Measurements from ENCODE around the gene TNFRSF8. TPM values are rescaled to one million over a fixed set of nuclear protein-coding genes. Genes with fewer than 3 reads are reported as not detected.

The TNFRSF8 gene
- total and polyA plus RNA-seq, 2 donors (not counting 1 experiment from before 2014, with no cell fraction given): 0.05 TPM; not detected in 1

DNA sequence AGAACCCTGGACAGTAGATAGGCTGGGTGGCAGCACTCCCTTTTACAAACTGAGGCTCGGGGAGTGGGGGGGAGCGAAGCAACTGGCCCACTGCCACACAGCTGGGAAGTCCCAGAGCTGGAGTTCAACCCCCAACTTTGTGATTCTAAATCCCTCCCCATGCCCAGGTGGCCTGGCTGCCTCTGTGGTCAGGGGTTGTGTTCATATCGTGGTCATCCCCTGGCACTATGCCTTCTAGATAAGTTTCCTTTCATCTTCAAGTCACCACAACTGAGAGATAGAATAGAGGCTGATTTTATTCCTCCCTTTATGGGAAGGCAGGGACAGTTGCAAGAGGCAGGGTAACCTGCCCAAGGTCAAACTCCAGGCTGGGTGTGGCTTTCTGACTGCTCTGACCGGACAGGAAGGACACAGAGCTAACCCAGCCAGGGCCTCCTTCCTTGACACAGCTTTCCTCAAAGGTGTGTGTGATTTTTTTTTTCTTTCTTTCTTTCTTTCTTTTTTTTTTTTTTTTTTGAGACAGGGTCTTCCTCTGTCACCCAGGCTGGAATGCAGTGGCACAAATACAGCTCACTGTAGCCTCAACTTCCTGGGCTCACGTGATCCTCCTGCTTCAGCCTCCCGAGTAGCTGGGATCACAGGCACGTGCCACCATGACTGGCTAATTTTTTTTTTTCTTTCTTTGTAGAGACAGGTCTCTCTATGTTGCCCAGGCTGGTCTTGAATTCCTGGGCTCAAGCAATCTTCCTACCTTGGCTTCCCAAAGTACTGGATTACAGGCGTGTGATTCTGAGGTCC is 85.3 kb downstream of the TNFRSF8 start:
- no peak overlapping the region for H3K27ac ChIP-seq (ENCODE audit: insufficient read depth, low read length)
- no peaks in the 10 kb centered on the region for H3K27me3 ChIP-seq (ENCODE audit: control insufficient read depth, insufficient read depth, low read length)
- H2AFZ ChIP-seq (ENCODE audit: low read length): no peak overlapping the region
- no peaks in the 10 kb centered on the region for H3K79me2 ChIP-seq (ENCODE audit: control insufficient read depth, insufficient read depth, low read length)
- H3K9me3 ChIP-seq (ENCODE audit: control insufficient read depth, insufficient read depth, low read depth, low read length): no peaks in the 10 kb centered on the region
- peaks cover 25% of the 10 kb centered on the region for H3K4me1 ChIP-seq (ENCODE audit: control insufficient read depth, extremely low read depth, insufficient read depth, low read length)
- peak; percentile 22 to 44 for DNase-seq (ENCODE audit: low read depth in 2 of 2)
- no peaks in the 10 kb centered on the region for H4K20me1 ChIP-seq (ENCODE audit: control insufficient read depth, extremely low read depth, insufficient read depth, low read length)
- peaks cover 2% of the 10 kb centered on the region for H3K36me3 ChIP-seq (ENCODE audit: control insufficient read depth, insufficient read depth, low read length)
- no peak overlapping the region for H3K4me3 ChIP-seq (replicated peaks in 1 of 4; ENCODE audit: control extremely low read depth in 1 of 4, insufficient read depth in 1 of 4, low read depth in 3 of 4, low read length in 4 of 4)
- H3K4me2 ChIP-seq (ENCODE audit: extremely low read depth, insufficient read depth, low read length): no peak overlapping the region
- TF ChIP-seq EZH2 (IDR thresholded peaks at IDR 0.05; ENCODE audit: low read length, missing control alignments): no peak
- TF ChIP-seq, protein P1, sequence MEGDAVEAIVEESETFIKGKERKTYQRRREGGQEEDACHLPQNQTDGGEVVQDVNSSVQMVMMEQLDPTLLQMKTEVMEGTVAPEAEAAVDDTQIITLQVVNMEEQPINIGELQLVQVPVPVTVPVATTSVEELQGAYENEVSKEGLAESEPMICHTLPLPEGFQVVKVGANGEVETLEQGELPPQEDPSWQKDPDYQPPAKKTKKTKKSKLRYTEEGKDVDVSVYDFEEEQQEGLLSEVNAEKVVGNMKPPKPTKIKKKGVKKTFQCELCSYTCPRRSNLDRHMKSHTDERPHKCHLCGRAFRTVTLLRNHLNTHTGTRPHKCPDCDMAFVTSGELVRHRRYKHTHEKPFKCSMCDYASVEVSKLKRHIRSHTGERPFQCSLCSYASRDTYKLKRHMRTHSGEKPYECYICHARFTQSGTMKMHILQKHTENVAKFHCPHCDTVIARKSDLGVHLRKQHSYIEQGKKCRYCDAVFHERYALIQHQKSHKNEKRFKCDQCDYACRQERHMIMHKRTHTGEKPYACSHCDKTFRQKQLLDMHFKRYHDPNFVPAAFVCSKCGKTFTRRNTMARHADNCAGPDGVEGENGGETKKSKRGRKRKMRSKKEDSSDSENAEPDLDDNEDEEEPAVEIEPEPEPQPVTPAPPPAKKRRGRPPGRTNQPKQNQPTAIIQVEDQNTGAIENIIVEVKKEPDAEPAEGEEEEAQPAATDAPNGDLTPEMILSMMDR (conservative IDR thresholded peaks at IDR 0.05 in 1 of 2, IDR thresholded peaks at IDR 0.05 in 1 of 2; ENCODE audit: low read depth in 1 of 2, low read length in 2 of 2): no peak
- H3K9ac ChIP-seq (ENCODE audit: insufficient read depth, low read length): no peak overlapping the region

DNA sequence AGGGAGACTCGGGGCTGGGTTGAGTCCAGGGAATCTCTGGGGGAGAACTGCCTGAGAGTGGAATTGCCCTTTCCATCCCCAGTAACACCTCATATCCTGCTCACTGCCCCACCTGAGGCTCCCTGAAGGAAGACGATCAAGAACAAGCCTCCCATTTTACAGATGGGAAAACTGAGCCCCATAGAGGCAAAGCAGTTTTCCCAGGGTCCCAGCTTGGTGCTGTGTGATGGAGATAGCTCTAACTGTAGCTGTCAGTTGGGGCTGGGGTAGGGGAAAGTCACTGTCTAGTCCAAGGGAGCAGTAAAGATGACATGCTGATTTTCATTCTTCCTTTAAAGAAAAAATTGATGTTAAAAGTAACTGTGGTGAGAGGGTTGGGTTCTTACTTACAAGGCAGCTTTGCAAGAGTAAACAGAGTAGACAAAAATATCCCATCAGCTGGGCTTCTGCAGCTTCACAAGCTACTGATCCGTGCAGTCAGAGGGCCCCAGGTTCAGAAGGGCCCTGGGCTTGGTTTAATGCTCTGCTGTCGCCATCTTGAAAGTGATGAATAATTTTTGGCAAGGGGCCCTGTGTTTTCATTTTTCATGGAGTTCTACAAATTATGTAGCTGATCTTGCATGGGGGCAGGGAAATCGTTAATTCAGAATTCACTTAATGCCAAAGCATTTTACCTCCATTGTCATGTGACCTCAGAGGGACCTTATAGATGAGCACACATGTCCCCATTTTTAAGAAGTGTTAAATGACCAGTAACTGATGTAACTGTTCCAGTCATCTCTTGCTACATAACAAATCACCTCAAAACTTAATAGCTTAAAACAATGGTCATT is 86.1 kb downstream of the TNFRSF8 start:
- Histone ChIP-seq H3K9me3 (ENCODE audit: control insufficient read depth, insufficient read depth, low read depth, low read length) (no peaks in the 10 kb centered on the region), H3K79me2 (ENCODE audit: control insufficient read depth, insufficient read depth, low read length) (no peaks in the 10 kb centered on the region), H3K27ac (ENCODE audit: insufficient read depth, low read length) (no peak overlapping the region), H3K9ac (ENCODE audit: insufficient read depth, low read length) (no peak overlapping the region), H3K4me1 (ENCODE audit: control insufficient read depth, extremely low read depth, insufficient read depth, low read length) (peaks cover 22% of the 10 kb centered on the region), H3K27me3 (ENCODE audit: control insufficient read depth, insufficient read depth, low read length) (no peaks in the 10 kb centered on the region), H2AFZ (ENCODE audit: low read length) (no peak overlapping the region), H3K36me3 (ENCODE audit: control insufficient read depth, insufficient read depth, low read length) (peaks cover 2% of the 10 kb centered on the region), H3K4me3 (replicated peaks in 1 of 4; ENCODE audit: control extremely low read depth in 1 of 4, insufficient read depth in 1 of 4, low read depth in 3 of 4, low read length in 4 of 4) (no peak overlapping the region), H4K20me1 (ENCODE audit: control insufficient read depth, extremely low read depth, insufficient read depth, low read length) (no peaks in the 10 kb centered on the region), H3K4me2 (ENCODE audit: extremely low read depth, insufficient read depth, low read length) (no peak overlapping the region)
- DNase-seq (ENCODE audit: low read depth in 2 of 2): peak in 1 of 2 donors; percentile 61
- TF ChIP-seq, protein P1 (conservative IDR thresholded peaks at IDR 0.05 in 1 of 2, IDR thresholded peaks at IDR 0.05 in 1 of 2; ENCODE audit: low read depth in 1 of 2, low read length in 2 of 2): no peak
- TF ChIP-seq EZH2 (IDR thresholded peaks at IDR 0.05; ENCODE audit: low read length, missing control alignments): no peak

DNA sequence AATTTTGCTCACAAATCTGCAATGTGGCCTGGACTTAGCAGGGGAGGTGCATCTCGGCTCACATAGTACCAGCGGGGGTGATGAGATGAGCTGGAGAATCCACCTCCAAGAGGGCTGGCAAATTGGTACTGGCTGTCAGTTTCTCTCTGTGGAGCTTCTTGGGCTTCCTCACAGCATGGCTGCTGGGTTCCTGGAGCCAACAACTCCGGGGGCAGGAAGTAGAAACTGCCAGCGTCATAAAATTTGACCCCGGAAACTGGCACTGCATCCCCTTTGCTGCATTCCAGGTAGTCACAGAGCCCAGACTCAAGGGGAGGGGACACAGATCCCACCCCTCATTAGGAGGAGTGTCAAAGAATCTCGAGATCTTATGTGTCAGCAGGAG is 86.7 kb downstream of the TNFRSF8 start:
- Histone ChIP-seq H2AFZ (ENCODE audit: low read length) (no peak overlapping the region), H3K4me3 (replicated peaks in 1 of 4; ENCODE audit: control extremely low read depth in 1 of 4, insufficient read depth in 1 of 4, low read depth in 3 of 4, low read length in 4 of 4) (no peak overlapping the region), H3K79me2 (ENCODE audit: control insufficient read depth, insufficient read depth, low read length) (no peaks in the 10 kb centered on the region), H3K4me1 (ENCODE audit: control insufficient read depth, extremely low read depth, insufficient read depth, low read length) (peaks cover 21% of the 10 kb centered on the region), H3K27me3 (ENCODE audit: control insufficient read depth, insufficient read depth, low read length) (no peaks in the 10 kb centered on the region), H3K9ac (ENCODE audit: insufficient read depth, low read length) (no peak overlapping the region), H3K36me3 (ENCODE audit: control insufficient read depth, insufficient read depth, low read length) (peaks cover 2% of the 10 kb centered on the region), H3K4me2 (ENCODE audit: extremely low read depth, insufficient read depth, low read length) (no peak overlapping the region), H4K20me1 (ENCODE audit: control insufficient read depth, extremely low read depth, insufficient read depth, low read length) (no peaks in the 10 kb centered on the region), H3K27ac (ENCODE audit: insufficient read depth, low read length) (no peak overlapping the region), H3K9me3 (ENCODE audit: control insufficient read depth, insufficient read depth, low read depth, low read length) (no peaks in the 10 kb centered on the region)
- no peak for TF ChIP-seq EZH2 (IDR thresholded peaks at IDR 0.05; ENCODE audit: low read length, missing control alignments)
- TF ChIP-seq, protein P1 (conservative IDR thresholded peaks at IDR 0.05 in 1 of 2, IDR thresholded peaks at IDR 0.05 in 1 of 2; ENCODE audit: low read depth in 1 of 2, low read length in 2 of 2): no peak
- no peak for DNase-seq (ENCODE audit: low read depth in 2 of 2)
